Caco-2 (cell line): ENCODE results near the gene DPY19L1. TPM values are rescaled to one million over a fixed set of nuclear protein-coding genes. Genes with fewer than 3 reads are reported as not detected.
"Not testable (repeated sequence)": the region's sequence is repeated elsewhere in the genome, so short reads cannot be mapped to it uniquely, and the experiment has no call there.

Experiments
- BruUV-seq: library from RNA; stranded (reverse); fragments of 400-500 nt; replicated peaks from 2 replicates; lab custom pipeline; 2021; lab: Mats Ljungman, UMichigan
- CTCF ChIA-PET: fragments of 300-600 bp; sonication (Branson Sonifier 250); formaldehyde crosslinking; loops from one replicate; lab custom pipeline; 2022; ENCODE audit warnings: antibody characterized with exemption; lab: Charles Lee
- POLR2A ChIA-PET: fragments of 300-600 bp; sonication (Branson Sonifier 250); formaldehyde crosslinking; loops from one replicate; lab custom pipeline; 2022; ENCODE audit warnings: antibody characterized with exemption; lab: Charles Lee
- DNase-seq, 2 experiments: peaks; one replicate each; pipeline versions ENCODE4 v3.0.0 to v3.0.0-alpha.2; 2020 to 2022
- H3K27me3 ChIP-seq: replicated peaks from 2 replicates; pipeline ENCODE4 v1.6.0; 2011; ENCODE audit warnings: low read length; ENCODE audit not compliant: control insufficient read depth, insufficient read depth
- H3K36me3 ChIP-seq: 2 replicates; pipeline ENCODE4 v1.5.1; 2011; ENCODE audit warnings: low read length; ENCODE audit not compliant: control insufficient read depth, insufficient read depth
- H3K4me1 ChIP-seq: fragments of 250-450 bp; sonication (Bioruptor Pico); 2 replicates; pipeline ENCODE4 v1.5.1; 2020; ENCODE audit warnings: mild to moderate bottlenecking
- H3K4me3 ChIP-seq: 2 replicates; pipeline ENCODE4 v1.5.1; 2011; ENCODE audit warnings: low read depth, mild to moderate bottlenecking, control low read depth, low read length
- H3K9me3 ChIP-seq: fragments of 250-450 bp; sonication (Bioruptor Pico); 2 replicates; pipeline ENCODE4 v1.5.1; 2020; ENCODE audit warnings: mild to moderate bottlenecking, moderate library complexity
- H3K27ac Mint-ChIP-seq: one replicate; pipeline ENCODE4 v1.8.0; 2022; ENCODE audit warnings: mixed read lengths; ENCODE audit not compliant: unreplicated experiment
- H3K27me3 Mint-ChIP-seq: one replicate; pipeline ENCODE4 v1.8.0; 2022; ENCODE audit warnings: mixed read lengths; ENCODE audit not compliant: insufficient read depth, unreplicated experiment
- H3K36me3 Mint-ChIP-seq: one replicate; pipeline ENCODE4 v1.8.0; 2022; ENCODE audit warnings: mild to moderate bottlenecking, mixed read lengths; ENCODE audit not compliant: insufficient read depth, unreplicated experiment
- H3K4me1 Mint-ChIP-seq: one replicate; pipeline ENCODE4 v1.8.0; 2022; ENCODE audit warnings: low read depth, mixed read lengths; ENCODE audit not compliant: unreplicated experiment
- H3K4me3 Mint-ChIP-seq: one replicate; pipeline ENCODE4 v1.8.0; 2022; ENCODE audit warnings: mild to moderate bottlenecking, moderate library complexity, mixed read lengths; ENCODE audit not compliant: unreplicated experiment
- H3K9me3 Mint-ChIP-seq: one replicate; pipeline ENCODE4 v1.8.0; 2022; ENCODE audit warnings: mixed read lengths; ENCODE audit not compliant: unreplicated experiment
- CTCF ChIP-seq, 2 experiments: fragments of 200-600 bp in 1 of 2; IDR thresholded peaks; 1 replicate in 1 of 2; 2 replicates in 1 of 2; pipeline versions ENCODE4 v1.5.1 to v1.8.0; 2011 to 2022; ENCODE audit warnings: antibody characterized with exemption in 1 of 2, control low read depth in 1 of 2, inconsistent platforms in 1 of 2, low read depth in 1 of 2, low read length in 1 of 2, mild to moderate bottlenecking in 1 of 2, moderate library complexity in 1 of 2; ENCODE audit not compliant: insufficient read depth in 1 of 2, severe bottlenecking in 1 of 2, unreplicated experiment in 1 of 2
- intact Hi-C: fragments of 100-400 bp; cut with micrococcal nuclease; formaldehyde crosslinking; loops from one replicate; pipeline ENCODE4 v1.10.0; 2022; ENCODE audit not compliant: unreplicated experiment
- total RNA-seq: library from RNA; stranded (reverse); gene quantifications from 2 replicates; pipeline ENCODE4 v1.2.3, GENCODE V29; 2022

The DPY19L1 gene
- total RNA-seq, 1 experiment from 2014 or later: 12.9 TPM

GRCh38 chr7:34928052-34928451 lies 109.2 kb downstream of the DPY19L1 start:
- Mint-ChIP-seq H3K36me3 (no peaks in the 10 kb centered on the region), H3K9me3 (no peaks in the 10 kb centered on the region), H3K4me1 (no peaks in the 10 kb centered on the region), H3K27me3 (peaks cover 2% of the 10 kb centered on the region), H3K27ac (no peak overlapping the region), H3K4me3 (no peak overlapping the region)
- ChIA-PET CTCF (interaction anchor here (0.6 to 1.2 kb wide), 3 partner anchors 104 to 607 kb away, joined by 3 to 9 read pairs (median 4); no protein-coding TSS in a partner anchor), POLR2A (no interaction called here)
- no TSS peak for BruUV-seq
- intact Hi-C loops: loop anchor here (1.0 to 5.0 kb wide), 5 partner anchors 105 to 796 kb away; no protein-coding TSS in a partner anchor
- TF ChIP-seq CTCF (IDR thresholded peaks at IDR 0.05; ENCODE audit: insufficient read depth in 1 of 2, low read depth in 1 of 2, low read length in 1 of 2, severe bottlenecking in 1 of 2, unreplicated experiment in 1 of 2): peak; percentile 70 to 71
- H3K36me3 ChIP-seq: no peaks in the 10 kb centered on the region
- DNase-seq: peak; percentile 68 to 78
- no peak overlapping the region for H3K4me3 ChIP-seq
- H3K9me3 ChIP-seq: no peaks in the 10 kb centered on the region
- no peaks in the 10 kb centered on the region for H3K4me1 ChIP-seq
- no peaks in the 10 kb centered on the region for H3K27me3 ChIP-seq

GRCh38 chr7:34920470-34920869 lies 116.8 kb downstream of the DPY19L1 start:
- H3K27ac Mint-ChIP-seq, intact Hi-C loops, H3K9me3 ChIP-seq, DNase-seq, H3K4me3 Mint-ChIP-seq, H3K4me1 Mint-ChIP-seq, H3K36me3 Mint-ChIP-seq, H3K4me1 ChIP-seq, H3K27me3 Mint-ChIP-seq, POLR2A ChIA-PET, H3K36me3 ChIP-seq, H3K4me3 ChIP-seq, BruUV-seq, H3K27me3 ChIP-seq, CTCF ChIA-PET: not testable (repeated sequence)
- peaks cover 15% of the 10 kb centered on the region for H3K9me3 Mint-ChIP-seq

GRCh38 chr7:34919038-34919437 lies 118.2 kb downstream of the DPY19L1 start:
- BruUV-seq, H3K27ac Mint-ChIP-seq, POLR2A ChIA-PET, H3K27me3 ChIP-seq, H3K9me3 ChIP-seq, H3K36me3 ChIP-seq, H3K4me1 Mint-ChIP-seq, H3K4me1 ChIP-seq, H3K36me3 Mint-ChIP-seq, DNase-seq, intact Hi-C loops, H3K27me3 Mint-ChIP-seq, H3K4me3 Mint-ChIP-seq, H3K4me3 ChIP-seq: not testable (repeated sequence)
- CTCF ChIA-PET: interaction anchor here (0.6 kb wide), 1 partner anchor 20 kb away, joined by 3 read pairs; no protein-coding TSS in a partner anchor
- H3K9me3 Mint-ChIP-seq: peaks cover 15% of the 10 kb centered on the region

- H3K9me3 ChIP-seq, H3K27me3 Mint-ChIP-seq, BruUV-seq, H3K36me3 Mint-ChIP-seq, H3K36me3 ChIP-seq, H3K27me3 ChIP-seq, POLR2A ChIA-PET, H3K4me1 ChIP-seq, H3K4me3 Mint-ChIP-seq, H3K27ac Mint-ChIP-seq, intact Hi-C loops, H3K4me1 Mint-ChIP-seq, DNase-seq, H3K4me3 ChIP-seq: not testable (repeated sequence)
- CTCF ChIA-PET: interaction anchor here (0.6 kb wide), 1 partner anchor 21 kb away, joined by 3 read pairs; no protein-coding TSS in a partner anchor
- H3K9me3 Mint-ChIP-seq: peaks cover 15% of the 10 kb centered on the region
Observed at GRCh38 chr7:34918198-34918861, 119.0 kb downstream of the DPY19L1 start.

- H3K36me3 Mint-ChIP-seq, CTCF ChIA-PET, H3K9me3 ChIP-seq, H3K27ac Mint-ChIP-seq, H3K36me3 ChIP-seq, H3K4me1 ChIP-seq, H3K27me3 ChIP-seq, DNase-seq, intact Hi-C loops, H3K4me1 Mint-ChIP-seq, H3K4me3 ChIP-seq, H3K4me3 Mint-ChIP-seq, BruUV-seq, H3K27me3 Mint-ChIP-seq, POLR2A ChIA-PET: not testable (repeated sequence)
- H3K9me3 Mint-ChIP-seq: peaks cover 15% of the 10 kb centered on the region
Observed at GRCh38 chr7:34917515-34917914, 119.8 kb downstream of the DPY19L1 start.
